Neural crest cell (in vitro differentiated cells): ENCODE measurements around the gene PARL. TPM values are rescaled to one million over a fixed set of nuclear protein-coding genes. Genes with fewer than 3 reads are reported as not detected.

ENCODE experiments used
- DNase-seq: peaks from one replicate; pipeline ENCODE4 v3.0.0; 2021; ENCODE audit warnings: low read depth, mixed read lengths, low spot score
- H3K27ac Mint-ChIP-seq: one replicate; pipeline ENCODE4 v1.8.0; 2021; ENCODE audit warnings: mild to moderate bottlenecking, mixed read lengths; ENCODE audit not compliant: unreplicated experiment
- H3K27me3 Mint-ChIP-seq: 2 replicates; pipeline ENCODE4 v1.8.0; 2021; ENCODE audit warnings: low read depth, mild to moderate bottlenecking, mixed read lengths
- H3K36me3 Mint-ChIP-seq: 2 replicates; pipeline ENCODE4 v1.8.0; 2021; ENCODE audit warnings: low read depth, mild to moderate bottlenecking, mixed read lengths
- H3K4me1 Mint-ChIP-seq: 2 replicates; pipeline ENCODE4 v1.8.0; 2021; ENCODE audit warnings: mixed read lengths
- H3K4me3 Mint-ChIP-seq: one replicate; pipeline ENCODE4 v1.8.0; 2021; ENCODE audit warnings: mild to moderate bottlenecking, mixed read lengths
- H3K9me3 Mint-ChIP-seq: 2 replicates; pipeline ENCODE4 v1.8.0; 2021; ENCODE audit warnings: mixed read lengths
- total RNA-seq: library from RNA; stranded (reverse); gene quantifications from 2 replicates; pipeline ENCODE4 v1.2.1, GENCODE V29; 2021
- TF ChIP-seq, protein P1 (sequence below): fragments of 200-600 bp; sonication (generic); conservative IDR thresholded peaks from 2 replicates; pipeline ENCODE4 v1.5.0; 2021; ENCODE audit warnings: antibody characterized with exemption, mild to moderate bottlenecking

PARL gene
- total RNA-seq, 1 donor from 2014 or later, result 70.4 TPM

DNA sequence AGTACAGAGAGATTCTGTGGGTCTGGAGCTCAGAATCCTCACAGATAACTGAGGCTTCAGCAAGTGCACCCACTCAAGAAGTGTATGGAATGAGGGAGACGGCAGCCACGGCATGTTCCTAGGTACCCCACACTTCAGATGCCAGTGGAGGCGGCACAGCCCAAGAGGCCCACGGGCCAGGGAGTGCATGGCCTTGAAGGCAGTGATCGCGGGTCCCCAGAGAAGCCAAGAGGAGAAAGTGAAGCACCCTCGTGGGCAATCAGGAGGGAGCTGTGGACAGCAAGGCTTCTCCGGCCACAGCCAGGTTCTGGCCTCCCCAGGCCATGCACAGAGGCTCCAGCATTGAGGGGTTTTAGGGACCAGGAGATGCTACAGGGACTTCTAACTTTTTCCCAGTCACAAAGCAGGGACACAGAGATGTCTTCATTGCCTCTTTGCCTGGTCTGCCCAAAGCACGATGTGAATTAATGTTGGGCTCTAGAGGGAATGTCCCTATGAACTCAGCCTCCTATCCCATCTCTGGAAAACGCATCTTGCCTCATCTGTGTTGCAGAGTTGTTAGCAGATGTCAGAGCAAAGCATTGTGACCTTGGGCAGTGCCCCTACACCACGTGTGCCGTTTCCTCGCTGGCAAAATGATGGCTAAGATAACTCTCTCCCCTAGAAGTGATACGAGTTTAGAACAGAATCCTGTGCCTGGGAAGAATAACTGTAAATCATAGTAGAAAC lies 56.7 kb downstream of the PARL start:
- TF ChIP-seq, protein P1, sequence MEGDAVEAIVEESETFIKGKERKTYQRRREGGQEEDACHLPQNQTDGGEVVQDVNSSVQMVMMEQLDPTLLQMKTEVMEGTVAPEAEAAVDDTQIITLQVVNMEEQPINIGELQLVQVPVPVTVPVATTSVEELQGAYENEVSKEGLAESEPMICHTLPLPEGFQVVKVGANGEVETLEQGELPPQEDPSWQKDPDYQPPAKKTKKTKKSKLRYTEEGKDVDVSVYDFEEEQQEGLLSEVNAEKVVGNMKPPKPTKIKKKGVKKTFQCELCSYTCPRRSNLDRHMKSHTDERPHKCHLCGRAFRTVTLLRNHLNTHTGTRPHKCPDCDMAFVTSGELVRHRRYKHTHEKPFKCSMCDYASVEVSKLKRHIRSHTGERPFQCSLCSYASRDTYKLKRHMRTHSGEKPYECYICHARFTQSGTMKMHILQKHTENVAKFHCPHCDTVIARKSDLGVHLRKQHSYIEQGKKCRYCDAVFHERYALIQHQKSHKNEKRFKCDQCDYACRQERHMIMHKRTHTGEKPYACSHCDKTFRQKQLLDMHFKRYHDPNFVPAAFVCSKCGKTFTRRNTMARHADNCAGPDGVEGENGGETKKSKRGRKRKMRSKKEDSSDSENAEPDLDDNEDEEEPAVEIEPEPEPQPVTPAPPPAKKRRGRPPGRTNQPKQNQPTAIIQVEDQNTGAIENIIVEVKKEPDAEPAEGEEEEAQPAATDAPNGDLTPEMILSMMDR, result no peak
- DNase-seq, result no peak
- Mint-ChIP-seq H3K9me3 (no peaks in the 10 kb centered on the region), H3K4me3 (peak overlapping the region; percentile 39), H3K27ac (peak overlapping the region; percentile 27), H3K27me3 (no peaks in the 10 kb centered on the region), H3K4me1 (peaks cover 11% of the 10 kb centered on the region), H3K36me3 (peaks cover 3% of the 10 kb centered on the region)

DNA sequence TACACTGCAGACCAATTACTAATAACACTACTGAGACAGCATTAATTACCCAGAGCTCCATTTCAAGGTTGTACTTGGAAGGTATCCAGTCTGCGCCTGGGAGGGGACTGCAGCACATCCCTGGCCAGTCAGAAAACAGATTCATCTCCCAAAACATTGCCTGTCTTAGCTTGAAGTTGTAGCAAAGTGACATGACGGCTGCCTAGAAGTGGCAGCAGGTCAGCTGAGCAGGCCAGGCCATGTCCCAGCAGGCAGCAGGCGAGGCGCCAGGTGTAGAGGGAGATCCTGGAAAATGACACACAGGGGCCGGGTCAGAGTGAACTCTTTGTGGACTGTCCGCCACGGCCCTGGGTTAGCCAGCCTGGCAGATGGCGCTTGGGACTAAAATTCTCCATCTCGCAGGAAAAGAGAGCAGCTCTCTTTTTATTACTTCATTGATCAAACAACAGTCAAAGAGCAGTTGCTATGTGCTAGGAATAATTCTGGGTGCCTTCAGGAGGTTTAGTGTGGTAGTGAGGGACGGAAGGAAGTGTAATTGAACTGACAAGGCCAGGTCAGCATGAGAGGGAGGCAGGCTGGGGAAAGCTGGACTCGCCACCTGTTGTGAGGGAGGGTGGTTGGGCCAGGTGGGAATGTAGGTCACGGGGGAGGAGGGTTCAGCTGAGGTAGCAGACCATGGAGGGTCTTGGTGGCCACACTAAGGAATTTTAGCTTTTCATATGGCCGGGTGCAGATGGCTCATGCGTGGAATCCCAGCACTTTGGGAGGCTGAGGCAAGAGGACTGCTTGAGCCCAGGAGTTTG lies 58.0 kb downstream of the PARL start:
- no peak for DNase-seq
- H3K36me3 Mint-ChIP-seq, result peaks cover 2% of the 10 kb centered on the region
- TF ChIP-seq, protein P1, result no peak
- H3K27me3 Mint-ChIP-seq, result peaks cover 3% of the 10 kb centered on the region
- H3K4me3 Mint-ChIP-seq, result peak overlapping the region; percentile 83
- no peaks in the 10 kb centered on the region for H3K9me3 Mint-ChIP-seq
- H3K27ac Mint-ChIP-seq, result peak overlapping the region; percentile 64
- H3K4me1 Mint-ChIP-seq, result peaks cover 15% of the 10 kb centered on the region

DNA sequence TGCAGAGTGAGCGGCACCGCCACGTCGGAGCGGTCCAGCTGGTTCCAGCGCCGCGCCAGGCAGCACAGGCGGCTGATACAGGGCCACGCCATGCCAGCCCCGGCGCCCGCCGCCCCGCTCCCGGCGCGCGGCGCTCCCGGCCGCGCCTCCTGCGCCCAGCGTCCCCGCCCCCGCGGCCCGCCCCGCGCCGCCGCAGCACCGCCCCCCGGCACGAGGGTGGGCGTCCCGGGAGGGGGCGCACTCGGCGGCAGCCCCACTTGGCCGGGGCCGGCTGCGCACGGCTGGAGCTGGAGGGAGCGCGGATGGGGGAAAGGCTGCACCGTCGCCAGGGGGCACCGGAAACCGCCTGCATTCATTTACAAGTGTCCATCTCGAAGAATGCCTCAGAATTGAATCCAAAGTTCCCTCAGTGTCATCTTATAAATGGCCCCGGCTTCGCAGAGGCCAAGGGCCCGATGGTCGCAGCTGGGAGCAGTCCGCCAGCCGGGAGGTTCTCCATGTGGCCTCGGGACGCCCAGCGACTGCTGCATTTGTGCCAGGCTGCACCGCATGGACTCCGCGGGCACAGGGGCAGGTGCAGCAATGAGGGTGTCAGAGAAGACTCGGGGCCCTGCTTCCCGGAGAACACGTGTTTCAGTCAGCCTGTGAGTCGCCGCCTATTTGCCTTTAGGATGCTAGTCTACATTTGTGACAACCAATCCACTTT lies 59.1 kb downstream of the PARL start, which contains the start of gene MAP6D1:
Gene MAP6D1 (minus strand): TSS at position 122 of the 706 bp plus-strand sequence. CDS start 30 bp downstream, at position 92.
- no peak within 1 kb of the TSS for H3K27ac Mint-ChIP-seq
- peaks cover 4% of the 10 kb centered on the region for H3K36me3 Mint-ChIP-seq
- no peaks in the 10 kb centered on the region for H3K9me3 Mint-ChIP-seq
- H3K4me1 Mint-ChIP-seq, result peaks cover 15% of the 10 kb centered on the region
- DNase-seq, result peak; percentile 68
- TF ChIP-seq, protein P1, result peak; percentile 59
- H3K4me3 Mint-ChIP-seq, result peak within 1 kb of the TSS; percentile 85
- H3K27me3 Mint-ChIP-seq, result peaks cover 3% of the 10 kb centered on the region

DNA sequence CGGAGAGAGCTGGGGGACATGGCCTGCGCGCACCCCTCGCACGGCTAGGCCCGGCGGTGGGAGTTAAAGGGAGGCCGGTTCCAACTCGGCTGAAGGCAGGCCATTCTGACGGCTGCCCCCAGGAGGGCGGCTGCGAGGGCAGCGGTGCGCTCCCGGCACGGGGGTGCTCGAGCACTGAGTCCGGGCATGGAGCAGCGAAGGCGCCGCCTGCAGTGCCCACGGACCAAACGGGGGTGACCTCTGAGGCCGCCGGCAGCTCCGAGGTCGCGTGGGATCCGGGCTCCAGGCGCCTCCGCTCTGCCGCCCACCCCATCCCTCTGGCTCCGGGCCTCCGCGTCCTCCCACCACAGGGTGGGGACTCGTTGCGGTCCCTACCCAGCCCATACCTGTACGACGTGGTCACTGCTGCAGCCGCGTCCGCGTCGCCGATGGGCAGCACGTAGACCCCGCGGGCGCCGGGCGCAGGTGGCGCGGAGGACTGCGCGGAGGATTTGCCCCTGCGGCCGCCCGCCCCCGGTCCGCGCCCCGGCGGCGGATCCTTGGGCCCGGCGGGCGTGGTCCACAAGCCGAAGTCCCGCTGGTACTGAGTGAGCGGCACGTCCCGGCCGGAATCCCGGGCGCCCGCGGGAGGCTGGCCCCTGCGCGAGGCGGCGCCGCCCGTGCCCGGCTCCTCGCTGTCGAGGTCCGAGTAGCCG lies 59.8 kb downstream of the PARL start:
- Mint-ChIP-seq H3K9me3 (no peaks in the 10 kb centered on the region), H3K27me3 (peaks cover 3% of the 10 kb centered on the region), H3K4me1 (peaks cover 15% of the 10 kb centered on the region), H3K27ac (no peak overlapping the region), H3K36me3 (peaks cover 4% of the 10 kb centered on the region), H3K4me3 (peak overlapping the region; percentile 85)
- no peak for DNase-seq
- TF ChIP-seq, protein P1, result no peak

DNA sequence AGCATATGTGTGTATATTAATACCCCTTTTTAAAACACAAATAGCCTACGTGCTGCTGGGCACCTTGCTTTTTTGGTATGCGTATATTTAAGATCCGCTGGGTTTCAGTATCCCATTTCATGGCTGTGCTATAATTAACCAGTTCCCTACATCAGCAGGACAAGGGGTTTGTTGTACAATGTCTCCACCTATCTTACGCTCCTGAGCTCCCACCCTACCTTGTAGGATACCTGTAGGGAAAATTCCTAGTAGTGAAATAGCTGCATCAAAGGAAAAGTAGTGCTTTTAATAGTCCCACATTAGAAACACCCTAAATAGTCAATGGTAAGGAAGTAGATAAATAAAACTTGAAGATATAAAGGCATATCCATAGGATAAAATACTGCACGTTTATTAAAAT lies 60.7 kb downstream of the PARL start:
- Mint-ChIP-seq H3K4me1 (peaks cover 15% of the 10 kb centered on the region), H3K9me3 (no peaks in the 10 kb centered on the region), H3K27me3 (peaks cover 3% of the 10 kb centered on the region), H3K27ac (no peak overlapping the region), H3K4me3 (peak overlapping the region; percentile 85), H3K36me3 (peaks cover 4% of the 10 kb centered on the region)
- no peak for DNase-seq
- TF ChIP-seq, protein P1, result no peak
